Stimulated activated CD8-positive, alpha-beta memory T cell treated with anti-CD3 and anti-CD28 coated beads, Interleukin-15, amount 100 ng/mL, for 48 hours (primary cell): ENCODE data around the gene NBEAL1.
"Not testable (repeated sequence)": the region's sequence is repeated elsewhere in the genome, so short reads cannot be mapped to it uniquely, and the experiment has no call there.

Experiments used
- DNase-seq, 2 donors: peaks; one replicate each; pipeline ENCODE4 v3.0.0-alpha.2; 2020; ENCODE audit warnings: low read depth in 2 of 2

NBEAL1 gene

GRCh38 chr2:203112342-203112741 lies 97.7 kb downstream of the NBEAL1 start:
- no peak for DNase-seq

GRCh38 chr2:203115201-203115700 lies 100.6 kb downstream of the NBEAL1 start:
- not testable (repeated sequence) for DNase-seq

- no peak for DNase-seq
These were observed 107.8 kb downstream of the NBEAL1 start for GRCh38 chr2:203122317-203122986.

DNA sequence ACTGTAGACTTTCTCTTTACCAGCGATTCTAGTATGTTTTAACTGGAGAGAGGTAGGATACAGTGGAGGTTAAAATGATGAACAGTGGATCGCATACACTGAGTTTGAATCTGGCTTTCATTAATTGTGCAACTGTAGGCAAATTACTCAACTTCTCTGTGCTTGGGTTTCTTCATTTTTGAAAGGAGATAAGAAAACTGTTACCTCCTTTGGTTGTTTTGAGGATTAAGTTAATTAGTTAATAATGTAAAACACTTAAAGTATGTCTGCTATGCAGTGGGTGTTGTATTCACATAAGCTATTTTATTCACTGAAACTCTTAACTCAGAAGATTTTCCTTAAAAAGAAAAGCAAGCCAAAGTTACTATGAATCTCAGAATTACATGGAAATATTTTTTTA lies 112.3 kb downstream of the NBEAL1 start:
- DNase-seq: no peak

- no peak for DNase-seq
These were observed 120.4 kb downstream of the NBEAL1 start for GRCh38 chr2:203135105-203135504.

DNA sequence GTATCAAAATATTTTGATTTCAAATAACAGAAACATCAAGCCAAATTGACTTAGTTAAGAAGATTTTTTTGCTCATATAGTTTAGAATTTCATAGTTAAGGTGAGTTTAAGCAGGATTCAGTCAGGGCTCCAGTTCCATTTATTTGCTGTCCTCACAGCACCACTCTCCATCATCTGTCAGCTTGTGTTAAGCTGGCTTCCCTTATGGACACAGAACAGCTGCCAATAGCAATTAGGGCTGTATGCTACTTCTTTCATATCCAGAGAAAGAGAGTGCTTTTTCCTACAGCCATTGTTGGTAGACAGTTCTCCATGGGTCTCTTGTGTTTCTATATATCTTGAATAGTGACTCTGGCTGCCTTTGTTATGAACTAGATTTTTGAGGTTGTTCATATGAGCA lies 128.7 kb downstream of the NBEAL1 start:
- DNase-seq: no peak

- DNase-seq: no peak
These were observed 134.5 kb downstream of the NBEAL1 start for GRCh38 chr2:203149194-203149593.

DNA sequence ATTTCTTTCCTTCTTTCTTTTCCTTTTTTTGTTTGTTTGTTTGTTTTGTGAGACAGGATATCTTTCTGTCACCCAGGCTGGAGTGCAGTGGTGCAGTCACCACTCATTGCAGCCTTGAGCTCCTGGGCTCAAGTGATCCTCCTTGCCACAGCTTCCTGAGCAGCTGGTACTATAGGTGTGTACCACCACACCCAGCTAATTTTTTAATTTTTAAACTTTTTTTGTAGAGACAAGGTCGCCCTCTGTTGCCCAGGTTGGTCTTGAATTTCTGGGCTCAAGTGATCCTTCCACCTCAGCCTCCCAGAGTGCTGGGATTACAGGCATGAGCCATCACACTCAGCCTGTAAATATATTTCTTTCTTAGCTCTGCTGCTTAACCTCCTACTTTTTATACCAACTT lies 140.7 kb downstream of the NBEAL1 start:
- DNase-seq: no peak

- DNase-seq: not testable (repeated sequence)
These were observed 148.0 kb downstream of the NBEAL1 start for GRCh38 chr2:203162722-203163121.

DNA sequence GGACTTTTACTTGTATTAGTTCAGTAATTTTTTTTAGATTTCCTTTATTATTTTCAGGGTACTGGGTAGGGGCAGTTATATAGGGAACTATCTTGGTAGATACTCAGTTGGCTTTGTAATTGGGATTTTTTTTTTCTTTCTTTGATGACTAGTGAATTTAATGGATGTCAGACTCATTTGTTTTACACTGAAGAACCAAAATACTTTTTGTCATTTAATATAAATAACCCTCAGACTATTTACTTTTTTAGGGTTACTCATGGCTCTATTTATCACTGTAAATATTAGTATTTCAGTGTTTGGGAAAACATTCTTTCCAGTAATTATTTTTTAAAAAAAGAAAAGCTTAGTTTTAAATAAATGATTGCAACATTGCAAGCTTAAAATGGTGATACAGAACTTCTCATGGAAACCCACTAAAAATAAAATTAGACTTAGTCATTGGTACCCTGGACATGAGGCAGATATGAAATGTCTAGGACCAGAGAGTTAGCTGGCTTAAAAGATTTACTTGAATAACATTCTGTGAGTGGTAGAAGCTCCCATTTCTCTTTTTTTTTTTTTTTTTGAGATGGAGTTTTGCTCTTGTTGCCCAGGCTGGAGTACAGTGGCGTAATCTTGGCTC lies 149.7 kb downstream of the NBEAL1 start:
- DNase-seq: no peak

- DNase-seq: no peak
These were observed 153.1 kb downstream of the NBEAL1 start for GRCh38 chr2:203167751-203168150.

DNA sequence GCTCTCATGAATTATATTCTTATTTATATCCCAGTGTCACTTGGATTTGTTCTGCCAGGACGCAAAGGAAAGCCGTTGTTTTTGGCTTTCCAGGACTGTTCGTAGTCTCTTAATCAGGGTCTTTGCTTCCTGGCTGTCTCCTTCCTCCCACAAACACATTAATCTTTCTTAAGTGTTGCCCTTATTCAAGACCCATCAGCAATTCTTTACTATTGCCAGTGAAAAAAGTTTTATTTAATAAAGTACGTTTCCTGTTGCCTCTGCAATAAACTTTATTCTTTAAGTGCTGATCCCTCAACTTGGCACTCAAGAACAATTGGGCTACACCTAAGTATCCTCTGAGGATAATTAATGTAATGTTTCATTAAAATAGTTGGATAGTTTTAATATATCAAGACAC lies 155.8 kb downstream of the NBEAL1 start:
- no peak for DNase-seq

GRCh38 chr2:203175371-203175770 lies 160.7 kb downstream of the NBEAL1 start:
- no peak for DNase-seq

- no peak for DNase-seq
These were observed 162.7 kb downstream of the NBEAL1 start for GRCh38 chr2:203177361-203177760.

- DNase-seq: no peak
These were observed 171.2 kb downstream of the NBEAL1 start for GRCh38 chr2:203185864-203186263.

DNA sequence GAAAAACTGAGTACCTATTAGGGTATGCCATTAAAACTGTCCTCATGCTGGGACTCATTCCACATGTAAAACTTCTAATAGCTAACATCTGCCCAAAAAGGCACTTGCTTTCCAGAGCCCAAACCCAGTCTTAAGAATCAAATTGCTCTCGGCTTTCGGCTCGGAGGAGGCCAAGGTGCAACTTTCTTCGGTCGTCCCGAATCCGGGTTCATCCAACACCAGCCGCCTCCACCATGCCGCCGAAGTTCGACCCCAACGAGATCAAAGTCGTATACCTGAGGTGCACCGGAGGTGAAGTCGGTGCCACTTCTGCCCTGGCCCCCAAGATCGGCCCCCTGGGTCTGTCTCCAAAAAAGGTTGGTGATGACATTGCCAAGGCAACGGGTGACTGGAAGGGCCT lies 175.9 kb downstream of the NBEAL1 start:
- DNase-seq: not testable (repeated sequence)

DNA sequence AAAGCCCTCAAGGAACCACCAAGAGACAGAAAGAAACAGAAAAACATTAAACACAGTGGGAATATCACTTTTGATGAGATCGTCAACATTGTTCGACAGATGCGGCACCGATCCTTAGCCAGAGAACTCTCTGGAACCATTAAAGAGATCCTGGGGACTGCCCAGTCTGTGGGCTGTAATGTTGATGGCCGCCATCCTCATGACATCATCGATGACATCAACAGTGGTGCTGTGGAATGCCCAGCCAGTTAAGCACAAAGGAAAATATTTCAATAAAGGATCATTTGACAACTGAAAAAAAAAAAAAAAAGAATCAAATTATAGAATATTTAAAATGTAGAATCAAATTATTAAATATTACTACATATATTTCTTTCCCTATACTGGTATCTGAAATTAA lies 176.4 kb downstream of the NBEAL1 start:
- not testable (repeated sequence) for DNase-seq

DNA sequence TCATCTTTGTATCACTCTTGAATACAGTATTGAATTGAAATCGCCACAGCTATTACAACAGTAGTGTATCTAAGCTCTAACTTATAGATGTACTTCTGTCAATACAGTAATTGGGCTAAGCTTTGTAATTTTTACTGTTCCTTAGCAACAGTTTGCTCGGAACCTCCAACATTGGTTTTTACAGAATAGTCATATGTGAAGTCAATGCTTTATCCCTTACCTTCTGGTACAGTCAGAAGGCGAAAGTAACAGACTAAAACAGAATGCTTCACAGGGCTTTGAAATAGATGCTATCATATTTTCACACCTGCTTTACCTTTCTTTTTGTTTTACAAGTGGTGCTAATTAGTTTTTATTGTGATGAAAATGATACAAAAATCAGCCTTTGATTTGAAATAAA lies 177.3 kb downstream of the NBEAL1 start:
- no peak for DNase-seq

- no peak for DNase-seq
These were observed 180.8 kb downstream of the NBEAL1 start for GRCh38 chr2:203195331-203196036.

DNA sequence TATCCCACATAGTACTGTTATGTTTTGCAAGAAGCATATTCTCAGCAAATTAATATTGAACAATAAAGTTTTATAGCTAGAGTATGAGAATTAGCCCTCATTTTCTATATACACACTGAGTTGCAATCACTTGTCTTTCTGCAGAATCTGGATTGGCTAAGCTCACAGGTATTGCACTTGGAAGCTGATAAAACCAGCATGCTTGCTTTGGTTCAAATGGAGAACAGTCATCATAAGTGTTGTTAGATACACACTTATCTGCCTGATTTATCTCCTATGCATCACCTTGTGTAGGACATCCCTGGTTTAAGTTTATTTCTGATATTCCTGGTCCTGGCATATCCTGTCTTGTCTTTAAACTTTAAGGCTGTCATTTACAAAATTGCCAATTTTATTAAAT lies 186.2 kb downstream of the NBEAL1 start:
- DNase-seq: no peak

GRCh38 chr2:203201426-203201825 lies 186.8 kb downstream of the NBEAL1 start:
- no peak for DNase-seq

DNA sequence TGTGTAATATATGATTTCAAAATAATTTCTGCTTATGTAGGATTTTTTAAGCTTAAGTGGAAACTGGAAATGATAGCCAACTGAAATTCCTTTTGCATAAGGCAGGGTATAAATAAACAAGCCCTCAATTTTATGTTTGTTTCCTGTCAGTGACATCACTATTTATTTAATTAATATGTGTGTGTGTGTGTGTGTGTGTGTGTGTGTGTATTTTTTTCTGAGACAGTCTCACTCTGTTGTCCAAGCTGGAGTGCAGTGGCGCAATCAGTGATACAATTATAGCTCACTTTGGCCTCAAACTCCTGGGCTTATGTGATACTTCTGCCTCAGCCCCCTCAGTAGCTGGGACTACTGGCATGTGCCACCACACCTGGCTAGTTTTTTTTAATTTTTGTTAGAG lies 194.9 kb downstream of the NBEAL1 start:
- no peak for DNase-seq
